Measurements from ENCODE around the gene MCF2L.

MCF2L gene

DNA sequence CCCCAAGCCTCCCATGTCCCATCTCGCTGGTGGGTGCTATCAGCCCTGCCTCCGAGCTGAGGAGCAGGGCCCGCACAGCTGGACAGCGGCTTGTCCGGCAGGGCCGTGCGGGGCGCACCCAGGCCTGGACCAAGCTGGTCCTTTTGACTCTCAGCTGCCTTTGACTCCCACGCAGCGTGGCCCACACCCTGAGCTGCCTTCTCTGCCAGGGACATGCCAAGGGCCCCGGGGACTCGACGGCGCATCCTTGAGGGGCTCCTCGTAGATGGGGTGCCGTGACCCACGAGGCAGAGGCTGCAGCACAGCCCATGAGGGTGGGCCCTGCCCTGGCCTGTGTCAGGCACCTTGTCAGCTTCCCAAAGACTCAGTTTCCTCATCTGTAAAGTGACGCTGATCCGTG is 97.7 kb downstream of the MCF2L start:
- no peak for ATAC-seq
- TF ChIP-seq ZNF70 (CRISPR knock-in tag; IDR thresholded peaks at IDR 0.05) (no peak), TSHZ2 (CRISPR knock-in tag; IDR thresholded peaks at IDR 0.05) (no peak)

DNA sequence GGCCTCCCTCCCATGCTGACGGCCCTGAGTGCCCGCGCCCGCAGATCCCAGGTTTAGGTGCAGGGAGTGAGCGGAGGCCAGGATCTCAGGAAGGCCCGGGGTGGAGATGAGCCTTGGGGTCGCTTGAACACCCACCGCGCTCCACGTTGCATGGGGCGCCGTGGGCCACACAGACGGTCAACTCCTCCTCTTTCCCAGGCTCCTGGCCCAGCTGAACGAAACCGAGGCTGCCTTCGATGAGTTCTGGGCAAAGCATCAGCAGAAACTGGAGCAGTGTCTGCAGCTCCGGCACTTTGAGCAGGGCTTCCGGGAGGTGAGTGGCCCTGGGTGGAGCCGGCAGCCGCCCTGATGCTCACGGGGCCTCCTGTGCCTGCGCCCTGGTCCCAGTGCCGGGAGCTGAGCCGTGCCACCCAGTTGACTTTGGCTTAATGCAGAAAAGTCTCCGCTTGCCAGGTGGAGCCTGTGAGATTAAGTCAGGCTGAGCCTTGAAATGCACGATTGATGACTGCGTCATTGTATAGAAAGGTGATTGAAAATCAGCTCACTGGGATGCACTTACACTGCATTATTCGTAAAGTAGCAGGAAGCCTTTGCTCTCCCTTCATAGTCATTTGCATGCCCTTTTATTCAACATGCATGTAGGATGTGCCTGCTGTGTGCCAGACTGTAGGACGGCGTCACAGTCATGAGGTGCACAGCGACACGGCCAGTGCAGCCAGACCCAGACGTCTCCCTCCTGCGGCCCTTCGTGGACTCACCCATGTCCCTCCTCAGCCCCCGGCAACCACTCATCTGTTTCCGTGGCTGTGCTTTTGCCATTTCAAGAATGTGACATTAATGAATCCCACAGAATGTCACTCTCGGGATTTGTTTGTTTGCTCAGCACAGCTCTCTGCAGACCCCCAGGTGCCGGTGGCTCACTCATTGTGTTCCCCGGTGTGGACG is 101.1 kb downstream of the MCF2L start:
- ATAC-seq = no peak
- TF ChIP-seq ZNF565 (CRISPR knock-in tag; conservative IDR thresholded peaks at IDR 0.05; ENCODE audit: low read depth) = no peak
- TF ChIP-seq ZFP30 (CRISPR knock-in tag; IDR thresholded peaks at IDR 0.05) = no peak
- no peak for TF ChIP-seq CSDC2 (CRISPR knock-in tag; IDR thresholded peaks at IDR 0.05)
- no peak for TF ChIP-seq PPARA (CRISPR knock-in tag; IDR thresholded peaks at IDR 0.05; ENCODE audit: borderline replicate concordance)
- TF ChIP-seq ZC3H10 (CRISPR knock-in tag; IDR thresholded peaks at IDR 0.05) = no peak

GRCh38 chr13:113070855-113071254 is 101.8 kb downstream of the MCF2L start:
- no peak for ATAC-seq
- TF ChIP-seq CREB5 (CRISPR knock-in tag; IDR thresholded peaks at IDR 0.05; ENCODE audit: low read depth) (no peak), SNAI2 (CRISPR knock-in tag; IDR thresholded peaks at IDR 0.05) (no peak), ZC3H10 (CRISPR knock-in tag; IDR thresholded peaks at IDR 0.05) (no peak), OSR1 (CRISPR knock-in tag; IDR thresholded peaks at IDR 0.05) (no peak), GLIS3 (CRISPR knock-in tag; IDR thresholded peaks at IDR 0.05) (no peak)

GRCh38 chr13:113072376-113072775 is 103.4 kb downstream of the MCF2L start:
- TF ChIP-seq CSDC2 (CRISPR knock-in tag; IDR thresholded peaks at IDR 0.05) (no peak), ZFP3 (CRISPR knock-in tag; IDR thresholded peaks at IDR 0.05) (no peak), TOX (CRISPR knock-in tag; IDR thresholded peaks at IDR 0.05; ENCODE audit: borderline replicate concordance) (no peak), OSR1 (CRISPR knock-in tag; IDR thresholded peaks at IDR 0.05) (no peak), RARB (CRISPR knock-in tag; IDR thresholded peaks at IDR 0.05) (no peak), SNAI2 (CRISPR knock-in tag; IDR thresholded peaks at IDR 0.05) (no peak), ZC3H10 (CRISPR knock-in tag; IDR thresholded peaks at IDR 0.05) (no peak), GLIS3 (CRISPR knock-in tag; IDR thresholded peaks at IDR 0.05) (no peak), ESRRG (CRISPR knock-in tag; IDR thresholded peaks at IDR 0.05) (no peak), BACH2 (CRISPR knock-in tag; IDR thresholded peaks at IDR 0.05; ENCODE audit: borderline replicate concordance) (no peak)
- ATAC-seq = no peak

- ATAC-seq = no peak
Measured at GRCh38 chr13:113073942-113074341, 104.9 kb downstream of the MCF2L start.

More at GRCh38 chr13:113073942-113074341, 104.9 kb downstream of the MCF2L start:
- TF ChIP-seq ARNTL (CRISPR knock-in tag; IDR thresholded peaks at IDR 0.05; ENCODE audit: borderline replicate concordance, low read depth) (no peak), ZFP30 (CRISPR knock-in tag; IDR thresholded peaks at IDR 0.05) (no peak), CREB5 (CRISPR knock-in tag; IDR thresholded peaks at IDR 0.05; ENCODE audit: low read depth) (no peak), CSDC2 (CRISPR knock-in tag; IDR thresholded peaks at IDR 0.05) (no peak), GLIS3 (CRISPR knock-in tag; IDR thresholded peaks at IDR 0.05) (no peak), CSRNP3 (CRISPR knock-in tag; IDR thresholded peaks at IDR 0.05) (no peak), OSR1 (CRISPR knock-in tag; IDR thresholded peaks at IDR 0.05) (no peak), PPARA (CRISPR knock-in tag; IDR thresholded peaks at IDR 0.05; ENCODE audit: borderline replicate concordance) (no peak), TCF4 (CRISPR knock-in tag; IDR thresholded peaks at IDR 0.05; ENCODE audit: borderline replicate concordance) (no peak)
